LNCAP (cell line): ENCODE measurements around the gene FAM168A.

Source experiments
- CTCF ChIP-seq: fragments of 450-650 bp; IDR thresholded peaks from 2 replicates; pipeline ENCODE4 v1.5.1; 2017; ENCODE audit warnings: mild to moderate bottlenecking

Gene FAM168A

GRCh38 chr11:73415854-73416615 is 181.9 kb downstream of the FAM168A start:
- TF ChIP-seq CTCF, result no peak

DNA sequence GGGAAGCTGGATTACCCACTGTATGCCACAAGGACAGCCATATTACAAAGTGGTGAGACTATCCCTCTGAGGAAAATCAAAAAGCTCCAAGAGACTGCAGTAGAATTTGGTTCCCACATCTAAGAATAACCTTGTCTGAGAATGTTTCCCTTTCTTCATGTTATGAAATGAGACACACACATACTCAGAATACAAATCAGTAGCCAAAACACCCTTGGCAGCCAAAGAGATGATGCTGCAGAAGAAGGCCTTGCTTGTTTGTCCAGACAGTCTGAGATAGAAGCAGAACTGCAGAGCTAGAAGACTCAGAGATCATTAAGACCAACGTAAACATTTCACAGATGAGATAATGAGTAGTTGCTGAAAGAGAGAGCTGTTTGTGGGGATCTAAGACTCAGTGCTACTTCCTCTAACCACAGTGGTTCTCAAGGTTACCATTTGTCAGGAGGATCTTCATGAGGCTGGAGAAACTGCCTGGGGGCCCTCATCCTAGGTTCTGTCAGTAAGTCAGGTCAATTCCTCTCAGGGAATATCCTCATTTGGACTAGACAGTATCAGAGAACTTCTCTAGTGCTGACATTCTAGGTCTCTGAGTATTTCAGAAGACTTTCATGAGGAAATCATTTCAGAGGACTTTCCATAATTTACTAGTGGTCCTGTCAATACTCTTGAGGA is 182.8 kb downstream of the FAM168A start:
- TF ChIP-seq CTCF, result no peak

- no peak for TF ChIP-seq CTCF
These were observed 184.7 kb downstream of the FAM168A start for GRCh38 chr11:73413256-73413655.

DNA sequence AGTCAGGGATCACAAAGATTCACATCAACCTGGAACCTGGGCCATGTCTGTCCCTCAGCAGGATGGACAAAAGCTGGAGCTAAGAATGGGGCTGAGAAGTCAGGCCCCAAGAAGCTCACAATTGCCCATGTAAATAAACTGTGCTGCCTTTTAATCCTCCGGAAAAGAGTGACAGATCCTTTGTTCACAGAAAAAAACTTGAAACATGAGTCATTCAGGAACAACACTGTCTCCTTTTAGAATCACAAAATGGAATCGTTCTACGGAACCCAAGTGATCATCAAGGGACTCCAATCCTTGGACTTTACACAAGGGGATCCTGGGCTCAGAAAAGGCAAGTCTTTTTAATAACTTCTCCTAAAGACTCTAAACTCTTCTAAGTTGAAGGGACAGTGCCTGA is 185.6 kb downstream of the FAM168A start:
- TF ChIP-seq CTCF, result no peak

GRCh38 chr11:73411031-73411430 is 186.9 kb downstream of the FAM168A start:
- TF ChIP-seq CTCF, result no peak

DNA sequence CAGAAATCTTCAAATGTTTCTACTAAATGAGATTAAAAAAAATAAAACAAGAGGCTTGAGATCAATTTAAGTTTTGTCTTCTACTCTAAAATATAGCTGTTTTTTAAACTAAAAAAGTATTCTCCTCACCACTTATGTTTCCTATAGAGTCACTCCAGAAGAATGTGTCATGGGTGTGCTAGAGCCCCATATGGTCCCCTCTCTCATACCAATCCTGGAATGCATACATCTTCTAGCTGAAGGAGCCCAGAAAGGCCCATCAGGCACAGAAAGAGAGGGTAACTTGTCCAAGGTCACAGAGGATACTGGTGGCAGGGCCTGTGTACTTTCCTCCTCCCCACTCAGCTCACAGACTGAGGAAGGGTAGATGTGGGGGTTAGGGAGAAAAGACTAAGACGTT is 187.3 kb downstream of the FAM168A start:
- no peak for TF ChIP-seq CTCF

- TF ChIP-seq CTCF, result no peak
These were observed 188.5 kb downstream of the FAM168A start for GRCh38 chr11:73409431-73409830.
